Keratinocyte (primary cell): ENCODE measurements around the gene HAUS2. TPM values are rescaled to one million over a fixed set of nuclear protein-coding genes. Genes with fewer than 3 reads are reported as not detected.

Experiments
- DNase-seq: peaks from one replicate; pipeline ENCODE4 v3.0.0-alpha.2; 2011; ENCODE audit warnings: low read depth, missing footprints, low spot score
- FAIRE-seq: peaks from 2 replicates; lab custom pipeline; 2011; peaks lifted over from hg19 to GRCh38; lab: Jason Lieb, UNC
- H2AFZ ChIP-seq: 2 replicates; pipeline ENCODE4 v1.6.0; 2012; ENCODE audit warnings: low read length, control low read depth, inconsistent platforms; ENCODE audit not compliant: control insufficient read depth
- H3K27ac ChIP-seq: 2 replicates; pipeline ENCODE4 v1.5.1; 2011; ENCODE audit warnings: low read length; ENCODE audit not compliant: control insufficient read depth, insufficient read depth
- H3K27me3 ChIP-seq: 3 replicates; pipeline ENCODE4 v1.6.0; 2011; ENCODE audit warnings: low read length; ENCODE audit not compliant: control insufficient read depth, insufficient read depth; ENCODE audit errors: extremely low read depth
- H3K36me3 ChIP-seq, 2 experiments: 2 replicates in 1 of 2; 3 replicates in 1 of 2; pipeline ENCODE4 v1.5.1; 2011; ENCODE audit warnings: low read length in 2 of 2, mild to moderate bottlenecking in 1 of 2; ENCODE audit not compliant: control insufficient read depth in 2 of 2, insufficient read depth in 2 of 2; ENCODE audit errors: extremely low read depth in 1 of 2
- H3K4me1 ChIP-seq: 3 replicates; pipeline ENCODE4 v1.5.1; 2011; ENCODE audit warnings: low read length; ENCODE audit not compliant: control insufficient read depth, insufficient read depth; ENCODE audit errors: extremely low read depth
- H3K4me2 ChIP-seq: 3 replicates; pipeline ENCODE4 v1.6.0; 2011; ENCODE audit warnings: low read depth, low read length; ENCODE audit not compliant: control insufficient read depth, insufficient read depth; ENCODE audit errors: extremely low read depth
- H3K4me3 ChIP-seq, 3 experiments: fragments of 200-600 bp in 1 of 3; sonication (generic) in 1 of 3; 2 replicates in 2 of 3; 3 replicates in 1 of 3; pipeline ENCODE4 v1.5.1; 2011 to 2016; ENCODE audit warnings: low read length in 3 of 3, mild to moderate bottlenecking in 3 of 3, control low read depth in 2 of 3, inconsistent platforms in 1 of 3, low read depth in 1 of 3, mixed read lengths in 1 of 3, mixed run types in 1 of 3, moderate library complexity in 1 of 3; ENCODE audit not compliant: control insufficient read depth in 2 of 3, insufficient read depth in 2 of 3; ENCODE audit errors: extremely low read depth in 1 of 3
- H3K79me2 ChIP-seq: 2 replicates; pipeline ENCODE4 v1.6.0; 2012; ENCODE audit warnings: low read length; ENCODE audit not compliant: control insufficient read depth, insufficient read depth
- H3K9ac ChIP-seq: 3 replicates; pipeline ENCODE4 v1.6.0; 2011; ENCODE audit warnings: low read length; ENCODE audit not compliant: control insufficient read depth, insufficient read depth; ENCODE audit errors: extremely low read depth
- H3K9me1 ChIP-seq: 3 replicates; pipeline ENCODE4 v1.6.0; 2011; ENCODE audit warnings: low read length; ENCODE audit not compliant: control insufficient read depth, insufficient read depth; ENCODE audit errors: extremely low read depth
- H3K9me3 ChIP-seq: 2 replicates; pipeline ENCODE4 v1.5.1; 2012; ENCODE audit warnings: low read depth, low read length; ENCODE audit not compliant: control insufficient read depth
- H4K20me1 ChIP-seq: 3 replicates; pipeline ENCODE4 v1.6.0; 2011; ENCODE audit warnings: low read length; ENCODE audit not compliant: control insufficient read depth, insufficient read depth; ENCODE audit errors: extremely low read depth
- CTCF ChIP-seq, 3 experiments: IDR thresholded peaks in 1 of 3; conservative IDR thresholded peaks in 1 of 3; optimal IDR thresholded peaks in 1 of 3; 2 replicates in 2 of 3; 3 replicates in 1 of 3; pipeline versions ENCODE3 to v1.5.1; 2011; ENCODE audit warnings: low read length in 3 of 3, mild to moderate bottlenecking in 3 of 3, moderate library complexity in 2 of 3, control low read depth in 1 of 3, inconsistent platforms in 1 of 3; ENCODE audit not compliant: insufficient read depth in 2 of 3; ENCODE audit errors: extremely low read depth in 1 of 3
- EZH2 ChIP-seq: IDR thresholded peaks from one replicate; pipeline ENCODE4 v1.6.1; 2012; ENCODE audit warnings: inconsistent platforms, mild to moderate bottlenecking, low read length, moderate library complexity
- dilution Hi-C: fragments of 300-500 bp; cut with MboI; formaldehyde crosslinking; loops from one replicate; pipeline ENCODE4 v1.7.0; 2020; ENCODE audit warnings: low sequenced_read_pairs; ENCODE audit not compliant: extremely low pct_ligation_motif_present
- polyA plus RNA-seq, 5 experiments: library from polyadenylated mRNA; depleted of rRNA in 3 of 5; stranded (reverse) in 3 of 5; stranded (forward) in 1 of 5; unstranded in 1 of 5; fragments of >200 nt; gene quantifications; 1 replicate in 1 of 5; 2 replicates in 3 of 5; 3 replicates in 1 of 5; pipeline versions ENCODE4 v1.2.1 to v1.2.3, GENCODE V29; 2011 to 2012; ENCODE audit warnings: missing spikeins in 2 of 5, low read depth in 1 of 5, low replicate concordance in 1 of 5

Gene HAUS2
- polyA plus RNA-seq, 1 donor (not counting 4 experiments of a cell fraction or from before 2014, with no cell fraction given), result 36.3 TPM

GRCh38 chr15:42616107-42616506 lies 67.5 kb downstream of the HAUS2 start:
- no peaks in the 10 kb centered on the region for H4K20me1 ChIP-seq
- no peak for DNase-seq
- no peak for FAIRE-seq
- no peaks in the 10 kb centered on the region for H3K36me3 ChIP-seq
- no peak for TF ChIP-seq EZH2
- TF ChIP-seq CTCF (optimal IDR thresholded peaks at IDR 0.05 in 1 of 3, IDR thresholded peaks at IDR 0.05 in 1 of 3, conservative IDR thresholded peaks at IDR 0.05 in 1 of 3; ENCODE audit: extremely low read depth in 1 of 3, insufficient read depth in 2 of 3, low read length in 3 of 3), result no peak
- no peaks in the 10 kb centered on the region for H3K4me1 ChIP-seq
- H3K4me3 ChIP-seq, result no peak overlapping the region
- H3K9me1 ChIP-seq, result no peaks in the 10 kb centered on the region
- dilution Hi-C loops, result no loop called here
- H3K27me3 ChIP-seq, result no peaks in the 10 kb centered on the region
- no peak overlapping the region for H3K4me2 ChIP-seq
- H2AFZ ChIP-seq, result no peak overlapping the region
- H3K79me2 ChIP-seq, result no peaks in the 10 kb centered on the region
- no peak overlapping the region for H3K27ac ChIP-seq
- H3K9me3 ChIP-seq, result no peaks in the 10 kb centered on the region
- H3K9ac ChIP-seq, result no peak overlapping the region

Other genes starting within 250 kb of the HAUS2 start
- gene CAPN3, start 189.3 kb upstream of the HAUS2 start, polyA plus RNA-seq, result 6.9 to 28.8 TPM (median 15.8 TPM) in 3 replicates
- gene ZNF106, start 57.7 kb upstream of the HAUS2 start, polyA plus RNA-seq, result 13.0 to 24.6 TPM (median 17.8 TPM) in 3 replicates
- 37.0 to 68.4 TPM (median 55.1 TPM) in 3 replicates for gene SNAP23, start 53.2 kb upstream of the HAUS2 start, polyA plus RNA-seq
- gene LRRC57, start within 50 bp of the HAUS2 start, polyA plus RNA-seq, result 11.1 to 22.1 TPM (median 12.8 TPM) in 3 replicates
- 0.71 to 0.85 TPM (median 0.76 TPM) in 3 replicates for gene STARD9, start 26.8 kb downstream of the HAUS2 start, polyA plus RNA-seq
- gene CDAN1, start 188.3 kb downstream of the HAUS2 start, polyA plus RNA-seq, result 3.6 to 4.7 TPM (median 3.8 TPM) in 3 replicates